HepG2 (cell line): ENCODE data around the gene TOX2.

ENCODE experiments used
- CTCF ChIP-seq: sonication (generic); formaldehyde crosslinking; IDR thresholded peaks from 2 replicates; pipeline ENCODE4 v1.5.0; 2020; ENCODE audit warnings: mild to moderate bottlenecking, missing genetic modification reagents, moderate library complexity
- KDM1A ChIP-seq: IDR thresholded peaks from 2 replicates; pipeline ENCODE4 v1.6.1; 2016; ENCODE audit warnings: missing compliant biosample characterization
- TOE1 ChIP-seq: sonication (generic); formaldehyde crosslinking; IDR thresholded peaks from 2 replicates; pipeline ENCODE4 v1.4.0; 2020; ENCODE audit warnings: mild to moderate bottlenecking, missing genetic modification reagents
- ZBTB4 ChIP-seq: sonication (generic); formaldehyde crosslinking; IDR thresholded peaks from 2 replicates; pipeline ENCODE4 v1.4.0; 2020; ENCODE audit warnings: missing genetic modification reagents, mild to moderate bottlenecking, borderline replicate concordance

GRCh38 chr20:44038681-44039123 is 124.0 kb downstream of the TOX2 start:
- TF ChIP-seq KDM1A = no peak
- no peak for TF ChIP-seq CTCF (CRISPR knock-in tag)
- no peak for TF ChIP-seq ZBTB4 (CRISPR knock-in tag)
- TF ChIP-seq TOE1 (CRISPR knock-in tag) = no peak
